Measurements from ENCODE around the gene CRAMP1.

The CRAMP1 gene

DNA sequence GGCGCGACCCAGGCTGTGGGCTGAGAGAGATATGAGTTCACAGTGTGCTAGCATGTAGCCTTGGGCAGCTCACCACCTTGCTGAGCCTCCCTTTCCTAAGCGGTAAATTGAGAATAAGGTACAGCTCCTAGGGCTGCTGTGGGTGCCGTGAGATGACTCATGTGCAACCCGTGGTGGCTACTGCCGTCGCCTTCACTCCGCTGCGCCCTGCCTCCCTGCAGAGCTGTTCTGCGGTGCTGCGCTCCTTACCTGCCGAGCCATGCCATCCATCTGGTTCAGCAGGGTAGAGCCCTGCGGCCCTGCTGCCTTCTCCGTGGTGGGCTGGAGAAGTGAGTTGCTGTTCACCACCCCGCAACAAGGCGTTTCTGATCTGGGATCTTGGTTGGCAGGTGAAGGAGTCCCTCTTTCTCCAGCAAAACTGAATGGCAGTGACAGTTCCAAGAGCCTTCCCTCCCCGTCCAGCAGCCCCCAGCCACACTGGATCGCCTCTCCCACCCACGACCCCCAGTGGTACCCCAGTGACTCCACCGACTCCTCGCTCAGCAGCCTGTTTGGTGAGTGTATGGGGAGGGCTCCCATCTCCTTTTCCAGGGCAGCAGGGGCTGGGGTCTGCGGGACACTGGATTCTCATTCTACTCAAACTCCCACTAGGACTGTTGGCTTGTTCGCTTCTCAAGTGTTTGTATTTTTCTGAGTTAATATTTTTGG, 56.6 kb downstream of the CRAMP1 start:
- TF ChIP-seq, protein P1, sequence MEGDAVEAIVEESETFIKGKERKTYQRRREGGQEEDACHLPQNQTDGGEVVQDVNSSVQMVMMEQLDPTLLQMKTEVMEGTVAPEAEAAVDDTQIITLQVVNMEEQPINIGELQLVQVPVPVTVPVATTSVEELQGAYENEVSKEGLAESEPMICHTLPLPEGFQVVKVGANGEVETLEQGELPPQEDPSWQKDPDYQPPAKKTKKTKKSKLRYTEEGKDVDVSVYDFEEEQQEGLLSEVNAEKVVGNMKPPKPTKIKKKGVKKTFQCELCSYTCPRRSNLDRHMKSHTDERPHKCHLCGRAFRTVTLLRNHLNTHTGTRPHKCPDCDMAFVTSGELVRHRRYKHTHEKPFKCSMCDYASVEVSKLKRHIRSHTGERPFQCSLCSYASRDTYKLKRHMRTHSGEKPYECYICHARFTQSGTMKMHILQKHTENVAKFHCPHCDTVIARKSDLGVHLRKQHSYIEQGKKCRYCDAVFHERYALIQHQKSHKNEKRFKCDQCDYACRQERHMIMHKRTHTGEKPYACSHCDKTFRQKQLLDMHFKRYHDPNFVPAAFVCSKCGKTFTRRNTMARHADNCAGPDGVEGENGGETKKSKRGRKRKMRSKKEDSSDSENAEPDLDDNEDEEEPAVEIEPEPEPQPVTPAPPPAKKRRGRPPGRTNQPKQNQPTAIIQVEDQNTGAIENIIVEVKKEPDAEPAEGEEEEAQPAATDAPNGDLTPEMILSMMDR (conservative IDR thresholded peaks at IDR 0.05) = no peak
- no peak overlapping the region for H3K27ac ChIP-seq

DNA sequence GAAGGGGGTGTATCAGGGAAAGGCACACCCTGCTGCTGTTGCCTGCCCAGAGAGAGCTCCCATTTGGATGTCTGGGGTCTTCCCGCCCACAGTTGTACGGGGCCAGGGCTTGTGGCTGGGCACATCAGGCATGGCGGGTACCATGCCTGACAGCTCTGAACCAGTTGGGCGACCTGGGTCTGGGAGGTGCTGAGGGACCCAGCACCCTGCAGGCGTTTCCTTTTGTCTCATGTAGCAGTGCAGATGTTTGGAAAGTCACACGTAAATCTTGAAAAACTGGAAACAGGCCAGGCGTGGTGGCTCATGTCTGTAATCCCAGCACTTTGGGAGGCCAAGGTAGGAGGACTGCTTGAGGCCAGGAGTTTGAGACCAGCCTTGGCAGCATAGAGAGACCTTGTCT, 57.5 kb downstream of the CRAMP1 start:
- no peak overlapping the region for H3K27ac ChIP-seq
- TF ChIP-seq, protein P1 (conservative IDR thresholded peaks at IDR 0.05) = no peak

GRCh38 chr16:1670371-1670770, 58.2 kb downstream of the CRAMP1 start:
- H3K27ac ChIP-seq = no peak overlapping the region
- TF ChIP-seq, protein P1 (conservative IDR thresholded peaks at IDR 0.05) = no peak

DNA sequence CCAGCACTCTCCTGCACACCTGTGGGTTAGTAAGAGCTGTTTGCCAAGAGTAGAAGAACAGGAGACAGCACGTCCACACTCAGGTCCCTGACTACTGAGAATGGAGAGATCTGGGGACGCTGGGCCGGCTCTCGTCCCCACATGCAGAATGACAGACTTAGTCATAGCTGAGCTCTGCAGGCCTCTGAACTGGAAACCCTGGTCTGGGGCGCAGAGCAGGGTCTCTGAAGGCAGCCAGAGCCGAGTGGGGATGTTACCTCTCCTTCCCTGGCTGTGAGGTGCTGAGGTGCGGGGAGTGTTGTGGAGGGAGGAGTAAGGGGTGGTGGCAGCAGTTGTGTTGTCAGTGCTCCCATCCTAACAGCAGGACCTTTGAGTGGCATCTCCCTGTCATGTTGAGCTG, 58.7 kb downstream of the CRAMP1 start:
- TF ChIP-seq, protein P1 (conservative IDR thresholded peaks at IDR 0.05) = no peak
- H3K27ac ChIP-seq = no peak overlapping the region

DNA sequence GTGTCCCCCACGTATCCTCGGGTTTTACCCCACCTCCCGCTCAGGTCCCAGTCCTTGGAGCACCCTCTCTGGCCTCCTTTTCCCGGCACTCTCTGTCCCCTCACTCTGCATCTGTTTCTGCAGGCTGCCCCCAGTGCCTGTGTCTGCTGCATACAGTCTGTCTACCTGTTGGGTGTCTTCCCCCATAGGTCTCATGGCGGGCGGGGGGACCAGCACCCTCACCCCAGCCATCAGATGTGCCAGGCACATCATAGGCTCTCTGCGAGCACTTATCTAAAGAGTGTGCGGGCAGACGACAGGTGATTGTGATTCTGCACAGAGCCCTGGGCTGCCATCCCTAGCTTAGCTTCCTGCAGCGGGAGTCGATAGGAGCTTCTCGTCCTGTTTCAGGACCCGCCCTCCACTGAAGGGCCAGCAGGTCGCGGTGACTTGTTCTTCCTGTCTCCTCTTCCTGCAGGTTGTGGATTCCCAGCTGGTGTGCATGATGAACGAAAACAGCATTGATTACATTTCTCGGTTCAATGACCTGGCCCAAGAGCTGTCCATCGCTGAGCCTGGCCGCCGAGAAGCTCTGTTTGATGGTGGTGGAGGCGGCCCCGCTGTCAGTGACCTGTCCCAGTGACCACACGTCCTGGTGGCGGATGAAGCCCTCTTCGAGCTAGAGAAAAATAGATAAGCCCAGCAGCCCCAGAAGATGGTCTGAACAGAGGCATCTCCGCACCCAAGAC, 61.4 kb downstream of the CRAMP1 start:
- H3K27ac ChIP-seq = no peak overlapping the region
- TF ChIP-seq, protein P1 (conservative IDR thresholded peaks at IDR 0.05) = no peak

DNA sequence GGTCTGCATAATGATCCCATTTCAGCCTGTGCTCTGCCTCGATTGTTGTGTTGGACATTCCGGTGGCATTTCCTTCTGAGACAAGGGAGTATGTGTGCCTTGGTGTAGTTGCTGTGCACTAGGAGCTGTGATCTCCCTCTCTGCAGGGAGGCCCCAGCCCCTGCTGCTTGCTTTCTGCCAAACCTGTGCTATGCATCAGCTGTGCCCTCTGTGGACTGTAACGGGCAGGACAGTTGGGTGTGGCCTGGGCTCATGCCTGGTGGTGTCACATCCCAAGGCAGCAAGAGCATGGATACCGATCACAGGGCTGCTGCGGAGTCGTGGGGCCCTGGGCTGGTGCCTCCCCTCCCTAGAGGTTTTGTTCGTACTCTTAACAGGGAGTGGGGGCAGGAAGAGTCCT, 62.1 kb downstream of the CRAMP1 start:
- no peak overlapping the region for H3K27ac ChIP-seq
- TF ChIP-seq, protein P1 (conservative IDR thresholded peaks at IDR 0.05) = no peak

- H3K27ac ChIP-seq = no peak overlapping the region
- TF ChIP-seq, protein P1 (conservative IDR thresholded peaks at IDR 0.05) = no peak
Observed at GRCh38 chr16:1674751-1675664, 62.8 kb downstream of the CRAMP1 start.

Data from VCaP (cell line).